CD4-positive, alpha-beta T cell treated with Interleukin-2 at 100 ng/mL for 4 hours (primary cell): ENCODE data around the gene SRA1.

Experiments
- DNase-seq: peaks from one replicate; pipeline ENCODE4 v3.0.0-alpha.2; 2020; ENCODE audit warnings: low spot score

SRA1 gene

GRCh38 chr5:140570488-140570887 lies 13.2 kb upstream of the SRA1 start:
- no peak for DNase-seq

- DNase-seq: no peak
These were observed 12.8 kb upstream of the SRA1 start for GRCh38 chr5:140570058-140570457.

- peak; percentile 17 for DNase-seq
These were observed 11.9 kb upstream of the SRA1 start for GRCh38 chr5:140569197-140569596.

GRCh38 chr5:140568443-140569063 lies 11.3 kb upstream of the SRA1 start:
- DNase-seq: no peak

- no peak for DNase-seq
These were observed 10.6 kb upstream of the SRA1 start for GRCh38 chr5:140567871-140568270.

GRCh38 chr5:140567136-140567818 lies 10.0 kb upstream of the SRA1 start:
- DNase-seq: no peak

GRCh38 chr5:140566665-140567064 lies 9.4 kb upstream of the SRA1 start:
- DNase-seq: no peak

- DNase-seq: no peak
These were observed 8.5 kb upstream of the SRA1 start for GRCh38 chr5:140565780-140566095.

GRCh38 chr5:140565024-140565779 lies 7.9 kb upstream of the SRA1 start:
- DNase-seq: no peak

GRCh38 chr5:140564196-140565023 lies 7.1 kb upstream of the SRA1 start, which contains the start of the genes APBB3 and SLC35A4:
Gene APBB3, minus strand, starts transcription at chr5:140564598. Its CDS starts 353 bp downstream, at chr5:140564245.
Gene SLC35A4, plus strand, starts transcription at chr5:140564828. Its CDS starts 2,342 bp downstream, at chr5:140567170.
- DNase-seq: peak; percentile 99

- no peak for DNase-seq
These were observed 6.3 kb upstream of the SRA1 start for GRCh38 chr5:140563596-140563995.

GRCh38 chr5:140561753-140562523 lies 4.7 kb upstream of the SRA1 start:
- no peak for DNase-seq

GRCh38 chr5:140560227-140560626 lies 3.0 kb upstream of the SRA1 start:
- no peak for DNase-seq

GRCh38 chr5:140558542-140558941 lies 1.3 kb upstream of the SRA1 start:
- DNase-seq: no peak

- no peak for DNase-seq
These were observed 692 bp upstream of the SRA1 start for GRCh38 chr5:140557965-140558364.

GRCh38 chr5:140556438-140556837 lies 835 bp downstream of the SRA1 start:
- no peak for DNase-seq

GRCh38 chr5:140555747-140556312 lies 1.4 kb downstream of the SRA1 start:
- DNase-seq: no peak

GRCh38 chr5:140554454-140554853 lies 2.8 kb downstream of the SRA1 start:
- DNase-seq: no peak

- DNase-seq: no peak
These were observed 3.6 kb downstream of the SRA1 start for GRCh38 chr5:140553657-140554056.

GRCh38 chr5:140551872-140552271 lies 5.4 kb downstream of the SRA1 start:
- no peak for DNase-seq
